Measurements from ENCODE around the gene CRYGN.

CRYGN gene

GRCh38 chr7:151439855-151440798, at the start of gene CRYGN:
Gene CRYGN (minus strand): TSS chr7:151440141. CDS start chr7:151439917, 224 bp downstream.
- no peak for DNase-seq (ENCODE audit: low read depth in 2 of 2)

GRCh38 chr7:151489498-151489897, 49.6 kb upstream of the CRYGN start:
- no peak for DNase-seq (ENCODE audit: low read depth in 2 of 2)

- no peak for DNase-seq (ENCODE audit: low read depth in 2 of 2)
Observed at GRCh38 chr7:151488096-151488495, 48.2 kb upstream of the CRYGN start.

- no peak for DNase-seq (ENCODE audit: low read depth in 2 of 2)
Observed at GRCh38 chr7:151487228-151487627, 47.3 kb upstream of the CRYGN start.

- no peak for DNase-seq (ENCODE audit: low read depth in 2 of 2)
Observed at GRCh38 chr7:151486074-151486473, 46.1 kb upstream of the CRYGN start.

- DNase-seq (ENCODE audit: low read depth in 2 of 2) = no peak
Observed at GRCh38 chr7:151484971-151485707, 45.2 kb upstream of the CRYGN start.

- DNase-seq (ENCODE audit: low read depth in 2 of 2) = no peak
Observed at GRCh38 chr7:151483711-151483983, 43.7 kb upstream of the CRYGN start.

GRCh38 chr7:151482883-151483710, 43.2 kb upstream of the CRYGN start:
- no peak for DNase-seq (ENCODE audit: low read depth in 2 of 2)

GRCh38 chr7:151481650-151482505, 41.9 kb upstream of the CRYGN start:
- no peak for DNase-seq (ENCODE audit: low read depth in 2 of 2)

- DNase-seq (ENCODE audit: low read depth in 2 of 2) = no peak
Observed at GRCh38 chr7:151477867-151478266, 37.9 kb upstream of the CRYGN start.

GRCh38 chr7:151472644-151473380, 32.9 kb upstream of the CRYGN start:
- DNase-seq (ENCODE audit: low read depth in 2 of 2) = no peak

GRCh38 chr7:151470711-151471110, 30.8 kb upstream of the CRYGN start:
- DNase-seq (ENCODE audit: low read depth in 2 of 2) = no peak

- DNase-seq (ENCODE audit: low read depth in 2 of 2) = no peak
Observed at GRCh38 chr7:151469281-151469680, 29.3 kb upstream of the CRYGN start.

- no peak for DNase-seq (ENCODE audit: low read depth in 2 of 2)
Observed at GRCh38 chr7:151468217-151469018, 28.5 kb upstream of the CRYGN start.

- no peak for DNase-seq (ENCODE audit: low read depth in 2 of 2)
Observed at GRCh38 chr7:151465169-151465568, 25.2 kb upstream of the CRYGN start.

- DNase-seq (ENCODE audit: low read depth in 2 of 2) = no peak
Observed at GRCh38 chr7:151462306-151462779, 22.4 kb upstream of the CRYGN start.

GRCh38 chr7:151461942-151462230, 21.9 kb upstream of the CRYGN start:
- no peak for DNase-seq (ENCODE audit: low read depth in 2 of 2)

- DNase-seq (ENCODE audit: low read depth in 2 of 2) = no peak
Observed at GRCh38 chr7:151461096-151461941, 21.4 kb upstream of the CRYGN start.

GRCh38 chr7:151460474-151460855, 20.5 kb upstream of the CRYGN start:
- DNase-seq (ENCODE audit: low read depth in 2 of 2) = no peak

Measured in stimulated activated CD4-positive, alpha-beta T cell treated with anti-CD3 and anti-CD28 coated beads, Interleukin-12 subunit alpha, Interleukin-12 subunit beta, amount 100 ng/mL, for 24 hours (primary cell).